Measurements from ENCODE around the gene SLC30A5. TPM values are rescaled to one million over a fixed set of nuclear protein-coding genes. Genes with fewer than 3 reads are reported as not detected.
A peak's percentile ranks its signal among the peaks of the same experiment; 100 is the strongest.
"Not testable (repeated sequence)": the region's sequence is repeated elsewhere in the genome, so short reads cannot be mapped to it uniquely, and the experiment has no call there.

The SLC30A5 gene
- 60.2 and 65.4 TPM in 2 replicates for total RNA-seq

DNA sequence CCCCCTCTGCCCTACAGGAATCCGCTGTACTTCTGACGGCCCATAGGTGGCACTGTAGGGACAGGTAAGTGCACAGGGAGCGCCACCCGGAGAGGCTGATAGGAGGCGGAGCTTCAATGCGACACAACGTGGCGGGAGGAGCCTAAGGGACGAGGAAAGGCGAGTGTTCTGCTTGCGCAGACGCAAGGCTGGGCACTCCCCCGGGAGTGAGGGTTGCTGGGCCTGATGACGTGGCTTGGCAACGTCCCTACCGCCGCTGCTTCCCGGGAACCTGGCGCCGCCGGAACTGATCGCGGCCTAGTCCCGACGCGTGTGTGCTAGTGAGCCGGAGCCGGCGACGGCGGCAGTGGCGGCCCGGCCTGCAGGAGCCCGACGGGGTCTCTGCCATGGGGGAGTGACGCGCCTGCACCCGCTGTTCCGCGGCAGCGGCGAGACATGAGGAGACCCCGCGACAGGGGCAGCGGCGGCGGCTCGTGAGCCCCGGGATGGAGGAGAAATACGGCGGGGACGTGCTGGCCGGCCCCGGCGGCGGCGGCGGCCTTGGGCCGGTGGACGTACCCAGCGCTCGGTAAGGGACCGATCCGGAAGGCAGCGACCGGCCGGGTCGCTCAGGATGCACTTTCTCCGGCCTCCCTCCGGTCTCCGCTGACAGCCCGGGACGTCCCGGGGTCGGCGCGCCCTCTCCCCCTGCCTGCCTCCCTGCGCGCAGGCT lies at the start of gene SLC30A5:
Gene SLC30A5, plus strand, starts transcription at position 244 of the 712 bp plus-strand sequence. Its CDS starts 242 bp downstream, at position 486.
- Mint-ChIP-seq H3K4me3 (peak within 1 kb of the TSS; percentile 94), H3K36me3 (ENCODE audit: low read depth) (peaks cover 28% of the 10 kb centered on the region)

GRCh38 chr5:69045213-69045612 lies 48.6 kb upstream of the SLC30A5 start:
- intact Hi-C loops (cut with micrococcal nuclease); H3K27me3 Mint-ChIP-seq; H3K9me3 Mint-ChIP-seq; H3K4me3 Mint-ChIP-seq; DNase-seq; H3K27ac Mint-ChIP-seq; H3K36me3 Mint-ChIP-seq (ENCODE audit: low read depth): not testable (repeated sequence)
- H3K4me1 Mint-ChIP-seq, result peaks cover 10% of the 10 kb centered on the region

More for the DNA sequence above, at the start of gene SLC30A5:
- Mint-ChIP-seq H3K27me3 (no peaks in the 10 kb centered on the region), H3K4me1 (peaks cover 27% of the 10 kb centered on the region), H3K27ac (peak within 1 kb of the TSS; percentile 97), H3K9me3 (no peaks in the 10 kb centered on the region)
- peak; percentile 100 for DNase-seq
- intact Hi-C loops (cut with micrococcal nuclease), result loop anchor here (1.0 to 2.0 kb wide), 7 partner anchors 51 to 275 kb away; partner anchors contain the start of genes AK6, CCDC125, CCNB1 and CDK7

DNA sequence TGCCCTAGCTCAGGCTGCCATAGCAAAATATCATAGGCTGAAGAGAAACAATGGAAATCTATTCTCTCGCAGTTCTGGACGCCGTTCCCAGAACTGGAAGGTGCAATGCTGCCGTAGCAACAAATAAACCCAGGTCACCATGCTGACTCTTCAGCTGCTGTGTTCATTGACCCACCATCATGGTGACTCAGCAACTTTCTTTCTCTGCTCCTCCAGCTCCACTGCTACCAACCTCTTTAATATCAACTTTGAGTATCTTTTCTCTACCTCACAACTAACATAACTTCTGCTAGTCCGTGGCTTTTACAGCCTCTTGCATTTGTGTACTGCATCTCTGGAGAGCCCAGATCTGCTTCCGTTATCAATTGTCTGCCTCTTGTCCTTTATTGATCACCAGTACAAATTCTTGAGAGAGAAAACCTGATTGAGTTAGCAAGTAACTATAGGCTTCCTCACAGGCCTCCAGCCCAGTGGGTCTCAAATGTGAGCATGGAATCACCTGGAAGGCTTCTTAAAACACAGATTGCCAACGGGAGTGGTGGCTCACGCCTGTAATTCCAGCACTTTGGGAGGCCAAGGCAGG lies 47.3 kb upstream of the SLC30A5 start:
- no peak overlapping the region for H3K27ac Mint-ChIP-seq

GRCh38 chr5:69048230-69048629 lies 45.6 kb upstream of the SLC30A5 start:
- no peaks in the 10 kb centered on the region for H3K27me3 Mint-ChIP-seq
- intact Hi-C loops (cut with micrococcal nuclease), result no loop called here
- no peak overlapping the region for H3K4me3 Mint-ChIP-seq
- H3K9me3 Mint-ChIP-seq, result no peaks in the 10 kb centered on the region
- no peak overlapping the region for H3K27ac Mint-ChIP-seq
- peaks cover 10% of the 10 kb centered on the region for H3K4me1 Mint-ChIP-seq
- no peak for DNase-seq
- peaks cover 2% of the 10 kb centered on the region for H3K36me3 Mint-ChIP-seq (ENCODE audit: low read depth)

More for the DNA sequence above, 47.3 kb upstream of the SLC30A5 start:
- intact Hi-C loops (cut with micrococcal nuclease), result no loop called here
- DNase-seq, result no peak
- H3K36me3 Mint-ChIP-seq (ENCODE audit: low read depth), result peaks cover 2% of the 10 kb centered on the region
- H3K4me1 Mint-ChIP-seq, result peaks cover 10% of the 10 kb centered on the region
- no peak overlapping the region for H3K4me3 Mint-ChIP-seq
- H3K27me3 Mint-ChIP-seq, result no peaks in the 10 kb centered on the region
- H3K9me3 Mint-ChIP-seq, result no peaks in the 10 kb centered on the region

- DNase-seq, result no peak
- intact Hi-C loops (cut with micrococcal nuclease), result no loop called here
- no peak overlapping the region for H3K4me3 Mint-ChIP-seq
- H3K9me3 Mint-ChIP-seq, result no peaks in the 10 kb centered on the region
- H3K4me1 Mint-ChIP-seq, result peaks cover 4% of the 10 kb centered on the region
- H3K27me3 Mint-ChIP-seq, result no peaks in the 10 kb centered on the region
- no peak overlapping the region for H3K27ac Mint-ChIP-seq
- peaks cover 2% of the 10 kb centered on the region for H3K36me3 Mint-ChIP-seq (ENCODE audit: low read depth)
Observed at GRCh38 chr5:69049151-69049550, 44.7 kb upstream of the SLC30A5 start.

DNA sequence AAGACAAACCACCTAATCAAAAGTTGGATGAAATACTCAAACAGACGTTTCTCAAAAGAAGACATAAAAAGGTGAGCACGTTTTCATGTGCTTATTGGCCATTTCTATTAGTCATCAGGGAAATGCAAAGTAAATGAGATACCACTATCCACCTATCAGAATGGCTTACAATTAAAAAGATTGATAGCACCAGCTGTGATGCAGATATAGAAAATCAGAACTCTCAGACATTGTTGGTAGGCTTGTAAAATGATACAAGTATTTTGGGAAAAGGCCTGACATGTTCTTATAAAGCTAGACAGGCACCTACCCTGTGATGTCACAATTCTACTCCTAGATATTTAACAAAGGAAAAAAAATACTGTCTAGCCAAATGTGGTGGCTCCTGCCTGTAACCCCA lies 44.0 kb upstream of the SLC30A5 start:
- no peak overlapping the region for H3K4me3 Mint-ChIP-seq
- DNase-seq, result no peak
- intact Hi-C loops (cut with micrococcal nuclease), result no loop called here
- H3K4me1 Mint-ChIP-seq, result peaks cover 3% of the 10 kb centered on the region
- H3K9me3 Mint-ChIP-seq, result no peaks in the 10 kb centered on the region
- H3K27me3 Mint-ChIP-seq, result no peaks in the 10 kb centered on the region
- H3K27ac Mint-ChIP-seq, result no peak overlapping the region
- H3K36me3 Mint-ChIP-seq (ENCODE audit: low read depth), result peaks cover 2% of the 10 kb centered on the region

- Mint-ChIP-seq H3K27me3 (no peaks in the 10 kb centered on the region), H3K27ac (no peak overlapping the region), H3K36me3 (ENCODE audit: low read depth) (peaks cover 2% of the 10 kb centered on the region), H3K4me3 (no peak overlapping the region), H3K9me3 (no peaks in the 10 kb centered on the region), H3K4me1 (peaks cover 3% of the 10 kb centered on the region)
- intact Hi-C loops (cut with micrococcal nuclease), result no loop called here
- no peak for DNase-seq
Observed at GRCh38 chr5:69050214-69050613, 43.6 kb upstream of the SLC30A5 start.

DNA sequence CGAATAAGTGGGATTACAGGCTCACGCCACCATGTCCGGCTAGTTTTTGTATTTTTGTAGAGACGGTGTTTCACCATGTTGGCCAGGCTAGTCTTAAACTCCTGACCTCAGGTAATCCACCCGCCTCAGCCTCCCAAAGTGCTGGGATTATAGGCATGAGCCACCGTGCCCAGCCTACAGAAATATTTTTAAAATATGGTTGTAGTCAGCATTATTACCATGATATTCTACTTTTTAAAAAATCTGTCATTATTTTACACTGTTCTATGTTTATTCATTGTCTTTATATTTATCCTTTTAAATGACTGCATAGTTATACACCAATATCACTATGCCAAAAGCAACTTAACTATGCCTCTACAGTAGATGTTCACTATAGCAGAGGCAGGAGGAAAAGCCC lies 41.6 kb upstream of the SLC30A5 start:
- no peak overlapping the region for H3K27ac Mint-ChIP-seq
- H3K27me3 Mint-ChIP-seq, result no peaks in the 10 kb centered on the region
- no peak for DNase-seq
- H3K36me3 Mint-ChIP-seq (ENCODE audit: low read depth), result no peaks in the 10 kb centered on the region
- H3K4me1 Mint-ChIP-seq, result no peaks in the 10 kb centered on the region
- no peaks in the 10 kb centered on the region for H3K9me3 Mint-ChIP-seq
- no peak overlapping the region for H3K4me3 Mint-ChIP-seq
- intact Hi-C loops (cut with micrococcal nuclease), result no loop called here

DNA sequence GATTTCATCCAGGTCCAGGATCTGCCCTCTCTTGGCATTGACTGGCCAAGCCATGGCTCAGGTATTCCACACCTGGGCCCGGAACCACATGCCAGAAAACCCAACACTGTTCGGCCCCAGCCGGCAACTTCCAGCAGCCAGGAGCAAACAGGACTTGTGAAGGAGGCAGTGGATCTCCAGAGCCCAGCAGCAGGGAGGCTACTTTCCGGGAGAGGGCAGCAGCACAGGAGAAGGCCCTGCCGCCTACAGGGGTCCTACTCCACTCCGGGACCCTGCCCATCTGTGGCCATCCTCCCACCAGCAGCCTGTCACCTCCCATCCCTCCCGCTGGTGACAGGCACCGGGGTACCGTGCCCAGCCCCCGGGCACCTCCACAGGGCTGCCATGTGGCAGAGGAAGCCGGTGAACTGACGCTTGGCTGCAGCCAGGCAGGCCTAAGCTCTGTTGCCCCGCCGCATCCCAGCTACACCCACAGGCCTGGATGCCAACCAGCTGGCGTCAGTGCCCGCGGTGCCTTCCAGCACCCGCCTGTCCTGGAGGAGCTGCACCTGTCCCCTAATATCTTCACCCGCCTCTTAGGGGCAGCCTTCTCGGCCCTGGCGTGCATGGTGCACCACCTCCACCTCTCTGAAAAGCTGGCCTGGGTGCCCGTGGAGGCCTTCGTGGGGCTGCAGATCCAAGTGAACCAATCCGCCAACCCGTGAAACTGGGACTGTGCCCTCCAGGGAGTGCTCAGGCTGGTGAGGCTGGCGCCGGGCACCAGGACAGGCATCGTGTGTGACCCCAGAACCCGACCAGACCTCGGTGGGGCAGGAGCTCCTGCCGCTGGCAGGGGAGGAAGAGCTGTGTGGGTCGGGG lies 18.9 kb upstream of the SLC30A5 start:
- no peak for DNase-seq
- Mint-ChIP-seq H3K4me1 (peaks cover 3% of the 10 kb centered on the region), H3K36me3 (ENCODE audit: low read depth) (no peaks in the 10 kb centered on the region), H3K4me3 (no peak overlapping the region), H3K27ac (no peak overlapping the region), H3K27me3 (peaks cover 2% of the 10 kb centered on the region), H3K9me3 (no peaks in the 10 kb centered on the region)
- intact Hi-C loops (cut with micrococcal nuclease), result no loop called here

DNA sequence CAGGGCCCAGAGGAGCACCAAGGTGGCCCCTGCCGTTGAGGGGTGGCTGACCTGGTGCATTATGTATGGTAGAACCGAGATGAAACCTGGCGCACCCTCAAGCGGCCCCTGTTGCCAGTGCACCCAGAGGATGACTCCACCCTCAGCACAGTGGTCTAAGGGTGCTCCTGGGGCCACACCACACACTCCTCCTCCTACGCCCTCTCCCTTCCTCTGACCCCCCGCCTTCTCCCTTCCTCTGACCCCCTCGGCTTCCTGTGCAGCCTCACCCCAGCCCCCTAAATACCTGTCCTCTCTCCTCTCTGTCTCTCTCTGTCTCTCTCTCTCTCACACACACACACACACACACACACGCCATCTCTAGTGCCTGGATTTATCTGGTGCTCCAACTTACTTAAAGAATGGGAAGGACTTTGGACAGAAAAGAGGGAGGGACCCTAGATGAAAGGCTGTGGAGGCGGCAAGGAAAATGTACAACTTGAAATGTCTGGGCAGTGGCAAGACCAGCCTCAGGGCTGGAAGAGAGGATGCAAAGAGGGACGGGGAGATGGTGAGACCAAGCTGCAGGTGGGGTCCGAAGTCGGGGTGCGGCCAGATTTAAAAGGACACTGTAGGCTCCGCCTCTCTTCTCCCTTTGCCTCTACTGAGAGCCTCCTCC lies 18.2 kb upstream of the SLC30A5 start:
- no peak overlapping the region for H3K27ac Mint-ChIP-seq
- DNase-seq, result no peak
- H3K27me3 Mint-ChIP-seq, result no peaks in the 10 kb centered on the region
- H3K4me3 Mint-ChIP-seq, result no peak overlapping the region
- H3K4me1 Mint-ChIP-seq, result peaks cover 3% of the 10 kb centered on the region
- intact Hi-C loops (cut with micrococcal nuclease), result no loop called here
- H3K36me3 Mint-ChIP-seq (ENCODE audit: low read depth), result no peaks in the 10 kb centered on the region
- no peaks in the 10 kb centered on the region for H3K9me3 Mint-ChIP-seq

- Mint-ChIP-seq H3K4me1 (peaks cover 7% of the 10 kb centered on the region), H3K9me3 (no peaks in the 10 kb centered on the region), H3K36me3 (ENCODE audit: low read depth) (no peaks in the 10 kb centered on the region), H3K27me3 (no peaks in the 10 kb centered on the region), H3K4me3 (no peak overlapping the region), H3K27ac (no peak overlapping the region)
- intact Hi-C loops (cut with micrococcal nuclease), result no loop called here
- DNase-seq, result no peak
Observed at GRCh38 chr5:69078921-69079540, 14.8 kb upstream of the SLC30A5 start.

- Mint-ChIP-seq H3K27me3 (no peaks in the 10 kb centered on the region), H3K4me3 (no peak overlapping the region), H3K27ac (no peak overlapping the region), H3K4me1 (peaks cover 11% of the 10 kb centered on the region), H3K36me3 (ENCODE audit: low read depth) (no peaks in the 10 kb centered on the region), H3K9me3 (no peaks in the 10 kb centered on the region)
- no peak for DNase-seq
- intact Hi-C loops (cut with micrococcal nuclease), result no loop called here
Observed at GRCh38 chr5:69079556-69079955, 14.3 kb upstream of the SLC30A5 start.

DNA sequence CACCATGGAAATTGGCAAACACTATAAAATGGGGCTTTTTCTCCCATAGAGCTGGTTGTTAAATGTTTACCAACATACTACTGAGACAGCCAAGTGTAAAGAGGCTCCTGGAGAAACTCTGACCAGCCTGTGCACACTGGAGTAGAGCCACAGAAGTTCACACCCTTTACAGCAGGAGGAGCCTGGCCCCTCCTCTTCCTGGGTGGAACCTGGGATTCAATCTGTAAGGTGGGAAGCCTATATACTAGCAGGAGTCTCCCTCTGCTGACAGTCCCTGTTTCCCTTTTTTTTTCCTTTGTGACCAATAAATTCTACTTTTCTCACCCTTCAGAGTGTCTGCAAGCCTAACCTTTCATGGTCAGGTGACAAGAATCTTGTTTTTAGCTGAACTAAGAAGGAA lies 10.4 kb upstream of the SLC30A5 start:
- no peaks in the 10 kb centered on the region for H3K36me3 Mint-ChIP-seq (ENCODE audit: low read depth)
- no peak overlapping the region for H3K4me3 Mint-ChIP-seq

More for the DNA sequence above, 10.4 kb upstream of the SLC30A5 start:
- DNase-seq, result no peak
- intact Hi-C loops (cut with micrococcal nuclease), result no loop called here
- no peaks in the 10 kb centered on the region for H3K27me3 Mint-ChIP-seq
- peaks cover 14% of the 10 kb centered on the region for H3K4me1 Mint-ChIP-seq
- no peaks in the 10 kb centered on the region for H3K9me3 Mint-ChIP-seq
- no peak overlapping the region for H3K27ac Mint-ChIP-seq
